Activated naive CD4-positive, alpha-beta T cell treated with anti-CD3 and anti-CD28 coated beads for 36 hours (primary cell): Measurements from ENCODE around the gene GPT2. TPM values are rescaled to one million over a fixed set of nuclear protein-coding genes. Genes with fewer than 3 reads are reported as not detected.

Source experiments
- CTCF ChIA-PET: fragments of 350-600 bp; sonication (Branson Sonifier 250); formaldehyde crosslinking; loops from one replicate; lab custom pipeline; 2021; ENCODE audit warnings: antibody characterized with exemption; lab: Charles Lee
- DNase-seq: peaks from one replicate; pipeline ENCODE4 v3.0.0-alpha.2; 2020
- H3K27ac Mint-ChIP-seq: one replicate; pipeline ENCODE4 v1.8.0; 2021; ENCODE audit warnings: mild to moderate bottlenecking, mixed read lengths
- H3K27me3 Mint-ChIP-seq: one replicate; pipeline ENCODE4 v1.8.0; 2021; ENCODE audit warnings: low read depth, mixed read lengths
- H3K36me3 Mint-ChIP-seq: one replicate; pipeline ENCODE4 v1.8.0; 2021; ENCODE audit warnings: low read depth, mixed read lengths
- H3K4me1 Mint-ChIP-seq: one replicate; pipeline ENCODE4 v1.8.0; 2021; ENCODE audit warnings: low read depth, mixed read lengths
- H3K4me3 Mint-ChIP-seq: one replicate; pipeline ENCODE4 v1.8.0; 2021; ENCODE audit warnings: mild to moderate bottlenecking, moderate library complexity, mixed read lengths
- H3K9me3 Mint-ChIP-seq: one replicate; pipeline ENCODE4 v1.8.0; 2021; ENCODE audit warnings: mixed read lengths
- intact Hi-C: fragments of 100-400 bp; cut with micrococcal nuclease; formaldehyde crosslinking; loops from one replicate; pipeline ENCODE4 v1.15.1; 2023
- total RNA-seq, 2 experiments: library from RNA; stranded (reverse); gene quantifications; one replicate each; pipeline ENCODE4 v1.2.3, GENCODE V29; 2021

The GPT2 gene
- total RNA-seq, 2 experiments from 2014 or later, result 15.5 to 18.6 TPM

- H3K4me1 Mint-ChIP-seq, result no peaks in the 10 kb centered on the region
- no peaks in the 10 kb centered on the region for H3K36me3 Mint-ChIP-seq
- DNase-seq, result no peak
- intact Hi-C loops, result no loop called here
- H3K9me3 Mint-ChIP-seq, result no peaks in the 10 kb centered on the region
- no peak overlapping the region for H3K27ac Mint-ChIP-seq
- CTCF ChIA-PET, result no interaction called here
- no peak overlapping the region for H3K4me3 Mint-ChIP-seq
- H3K27me3 Mint-ChIP-seq, result no peaks in the 10 kb centered on the region
Observed at GRCh38 chr16:46871597-46871996, 12.6 kb upstream of the GPT2 start.

GRCh38 chr16:46873201-46873600, 11.0 kb upstream of the GPT2 start:
- Mint-ChIP-seq H3K9me3 (no peaks in the 10 kb centered on the region), H3K27me3 (no peaks in the 10 kb centered on the region), H3K36me3 (no peaks in the 10 kb centered on the region), H3K27ac (no peak overlapping the region), H3K4me3 (no peak overlapping the region), H3K4me1 (no peaks in the 10 kb centered on the region)
- no peak for DNase-seq
- CTCF ChIA-PET, result interaction anchor here (2.2 kb wide), 1 partner anchor 57 kb away, joined by 6 read pairs; no protein-coding TSS in a partner anchor
- intact Hi-C loops, result no loop called here

- no peaks in the 10 kb centered on the region for H3K36me3 Mint-ChIP-seq
- peaks cover 5% of the 10 kb centered on the region for H3K27me3 Mint-ChIP-seq
- H3K27ac Mint-ChIP-seq, result no peak overlapping the region
- DNase-seq, result no peak
- CTCF ChIA-PET, result interaction anchor here (2.2 kb wide), 1 partner anchor 55 kb away, joined by 6 read pairs; no protein-coding TSS in a partner anchor
- H3K4me3 Mint-ChIP-seq, result no peak overlapping the region
- intact Hi-C loops, result no loop called here
- no peaks in the 10 kb centered on the region for H3K9me3 Mint-ChIP-seq
- no peaks in the 10 kb centered on the region for H3K4me1 Mint-ChIP-seq
Observed at GRCh38 chr16:46875243-46875642, 8.9 kb upstream of the GPT2 start.

GRCh38 chr16:46882304-46882939, 1.7 kb upstream of the GPT2 start:
- Mint-ChIP-seq H3K9me3 (no peaks in the 10 kb centered on the region), H3K4me1 (peaks cover 9% of the 10 kb centered on the region), H3K27me3 (peaks cover 19% of the 10 kb centered on the region), H3K27ac (no peak overlapping the region), H3K4me3 (no peak overlapping the region), H3K36me3 (no peaks in the 10 kb centered on the region)
- no peak for DNase-seq
- intact Hi-C loops, result loop anchor here (2.0 to 5.0 kb wide), 2 partner anchors 90 kb away; partner anchors contain the start of gene DNAJA2
- CTCF ChIA-PET, result interaction anchor here (0.6 to 2.6 kb wide), 3 partner anchors 27 to 81 kb away, joined by 3 to 10 read pairs (median 10); no protein-coding TSS in a partner anchor

GRCh38 chr16:46882940-46883307, 1.2 kb upstream of the GPT2 start:
- Mint-ChIP-seq H3K4me3 (peak overlapping the region; percentile 78), H3K27ac (no peak overlapping the region), H3K4me1 (peaks cover 9% of the 10 kb centered on the region), H3K9me3 (no peaks in the 10 kb centered on the region), H3K36me3 (no peaks in the 10 kb centered on the region), H3K27me3 (peaks cover 19% of the 10 kb centered on the region)
- intact Hi-C loops, result loop anchor here (2.0 to 5.0 kb wide), 2 partner anchors 90 to 91 kb away; partner anchors contain the start of gene DNAJA2
- DNase-seq, result no peak
- CTCF ChIA-PET, result interaction anchor here (1.7 to 2.6 kb wide), 3 partner anchors 26 to 47 kb away, joined by 8 to 10 read pairs (median 10); no protein-coding TSS in a partner anchor

- Mint-ChIP-seq H3K9me3 (no peaks in the 10 kb centered on the region), H3K27ac (peak overlapping the region; percentile 68), H3K27me3 (peaks cover 19% of the 10 kb centered on the region), H3K4me3 (peak overlapping the region; percentile 78), H3K36me3 (no peaks in the 10 kb centered on the region), H3K4me1 (peaks cover 9% of the 10 kb centered on the region)
- no peak for DNase-seq
- intact Hi-C loops, result loop anchor here (2.0 to 5.0 kb wide), 2 partner anchors 89 to 91 kb away; partner anchors contain the start of gene DNAJA2
- CTCF ChIA-PET, result interaction anchor here (0.8 to 2.6 kb wide), 4 partner anchors 26 to 47 kb away, joined by 3 to 10 read pairs (median 9); no protein-coding TSS in a partner anchor
Observed at GRCh38 chr16:46883353-46883689, 841 bp upstream of the GPT2 start.

GRCh38 chr16:46884513-46885293, 541 bp downstream of the GPT2 start:
- no peaks in the 10 kb centered on the region for H3K36me3 Mint-ChIP-seq
- intact Hi-C loops, result loop anchor here (1.0 to 5.0 kb wide), 4 partner anchors 45 to 195 kb away; partner anchors contain the start of genes C16orf87, ORC6 and VPS35
- H3K27me3 Mint-ChIP-seq, result peaks cover 16% of the 10 kb centered on the region
- peaks cover 9% of the 10 kb centered on the region for H3K4me1 Mint-ChIP-seq
- peak overlapping the region; percentile 78 for H3K4me3 Mint-ChIP-seq
- no peak overlapping the region for H3K27ac Mint-ChIP-seq
- peak; percentile 22 for DNase-seq
- H3K9me3 Mint-ChIP-seq, result no peaks in the 10 kb centered on the region
- CTCF ChIA-PET, result interaction anchor here (0.5 to 1.7 kb wide), 4 partner anchors 33 to 1239 kb away, joined by 3 to 8 read pairs (median 6); no protein-coding TSS in a partner anchor

- CTCF ChIA-PET, result interaction anchor here (0.8 to 0.9 kb wide), 2 partner anchors 22 to 32 kb away, joined by 3 to 5 read pairs; no protein-coding TSS in a partner anchor
- no peak overlapping the region for H3K27ac Mint-ChIP-seq
- peaks cover 9% of the 10 kb centered on the region for H3K4me1 Mint-ChIP-seq
- no peak overlapping the region for H3K4me3 Mint-ChIP-seq
- intact Hi-C loops, result no loop called here
- H3K9me3 Mint-ChIP-seq, result no peaks in the 10 kb centered on the region
- peaks cover 14% of the 10 kb centered on the region for H3K27me3 Mint-ChIP-seq
- no peak for DNase-seq
- no peaks in the 10 kb centered on the region for H3K36me3 Mint-ChIP-seq
Observed at GRCh38 chr16:46885960-46886763, 2.0 kb downstream of the GPT2 start.

GRCh38 chr16:46886764-46887523, 2.8 kb downstream of the GPT2 start:
- H3K27me3 Mint-ChIP-seq, result peaks cover 14% of the 10 kb centered on the region
- H3K27ac Mint-ChIP-seq, result no peak overlapping the region
- peaks cover 9% of the 10 kb centered on the region for H3K4me1 Mint-ChIP-seq
- peak overlapping the region; percentile 21 for H3K4me3 Mint-ChIP-seq
- CTCF ChIA-PET, result interaction anchor here (0.6 to 2.0 kb wide), 3 partner anchors 20 to 213 kb away, joined by 4 to 5 read pairs (median 4); no protein-coding TSS in a partner anchor
- DNase-seq, result no peak
- no peaks in the 10 kb centered on the region for H3K36me3 Mint-ChIP-seq
- intact Hi-C loops, result no loop called here
- H3K9me3 Mint-ChIP-seq, result no peaks in the 10 kb centered on the region

GRCh38 chr16:46887524-46887854, 3.3 kb downstream of the GPT2 start:
- CTCF ChIA-PET, result interaction anchor here (1.7 to 2.0 kb wide), 2 partner anchors 19 to 33 kb away, joined by 4 to 5 read pairs; no protein-coding TSS in a partner anchor
- peaks cover 9% of the 10 kb centered on the region for H3K4me1 Mint-ChIP-seq
- no peak for DNase-seq
- H3K9me3 Mint-ChIP-seq, result no peaks in the 10 kb centered on the region
- intact Hi-C loops, result no loop called here
- H3K27me3 Mint-ChIP-seq, result peaks cover 11% of the 10 kb centered on the region
- no peak overlapping the region for H3K27ac Mint-ChIP-seq
- H3K36me3 Mint-ChIP-seq, result no peaks in the 10 kb centered on the region
- H3K4me3 Mint-ChIP-seq, result no peak overlapping the region

- no peak overlapping the region for H3K27ac Mint-ChIP-seq
- CTCF ChIA-PET, result interaction anchor here (0.6 to 2.3 kb wide), 4 partner anchors 16 to 41 kb away, joined by 4 to 7 read pairs (median 5); no protein-coding TSS in a partner anchor
- H3K9me3 Mint-ChIP-seq, result no peaks in the 10 kb centered on the region
- peaks cover 3% of the 10 kb centered on the region for H3K27me3 Mint-ChIP-seq
- peaks cover 5% of the 10 kb centered on the region for H3K4me1 Mint-ChIP-seq
- DNase-seq, result no peak
- no peak overlapping the region for H3K4me3 Mint-ChIP-seq
- intact Hi-C loops, result no loop called here
- H3K36me3 Mint-ChIP-seq, result no peaks in the 10 kb centered on the region
Observed at GRCh38 chr16:46889245-46889941, 5.2 kb downstream of the GPT2 start.
